H9 (cell line): ENCODE results near the gene C9orf72. TPM values are rescaled to one million over a fixed set of nuclear protein-coding genes. Genes with fewer than 3 reads are reported as not detected.

ENCODE experiments used
- DNase-seq: peaks from one replicate; pipeline ENCODE4 v3.0.0-alpha.2; 2017
- H2AFZ ChIP-seq: one replicate; pipeline ENCODE4 v1.6.1; 2013; ENCODE audit warnings: mild to moderate bottlenecking, low read length, control low read depth, moderate library complexity
- H2AK5ac ChIP-seq: 2 replicates; pipeline ENCODE4 v1.6.1; 2013; ENCODE audit warnings: low read length, control low read depth, mixed read lengths; ENCODE audit not compliant: insufficient read length
- H2BK120ac ChIP-seq: one replicate; pipeline ENCODE4 v1.6.1; 2013; ENCODE audit warnings: low read depth, mild to moderate bottlenecking, low read length, control low read depth, inconsistent platforms; ENCODE audit not compliant: poor library complexity, severe bottlenecking
- H2BK12ac ChIP-seq: 2 replicates; pipeline ENCODE4 v1.6.1; 2013; ENCODE audit warnings: low read length, control low read depth, mixed read lengths, low read depth; ENCODE audit not compliant: insufficient read length
- H2BK15ac ChIP-seq: 2 replicates; pipeline ENCODE4 v1.6.1; 2013; ENCODE audit warnings: low read depth, low read length, control low read depth
- H2BK20ac ChIP-seq: one replicate; pipeline ENCODE4 v1.6.1; 2013; ENCODE audit warnings: low read depth, mild to moderate bottlenecking, low read length, control low read depth, inconsistent platforms; ENCODE audit not compliant: poor library complexity, severe bottlenecking
- H2BK5ac ChIP-seq: 2 replicates; pipeline ENCODE4 v1.6.1; 2013; ENCODE audit warnings: low read length, control low read depth, mixed read lengths; ENCODE audit not compliant: insufficient read length
- H3K14ac ChIP-seq: 2 replicates; pipeline ENCODE4 v1.6.1; 2013; ENCODE audit warnings: low read length, control low read depth; ENCODE audit not compliant: insufficient read depth
- H3K18ac ChIP-seq: 2 replicates; pipeline ENCODE4 v1.6.1; 2013; ENCODE audit warnings: low read depth, mild to moderate bottlenecking, mixed read lengths, low read length, control low read depth; ENCODE audit not compliant: insufficient read length
- H3K23ac ChIP-seq: 2 replicates; pipeline ENCODE4 v1.6.1; 2013; ENCODE audit warnings: low read length, control low read depth, mixed read lengths, low read depth; ENCODE audit not compliant: insufficient read length
- H3K23me2 ChIP-seq: 2 replicates; pipeline ENCODE4 v1.6.1; 2013; ENCODE audit warnings: low read depth, mild to moderate bottlenecking, mixed read lengths, low read length, control low read depth; ENCODE audit not compliant: insufficient read length, poor library complexity, severe bottlenecking
- H3K27ac ChIP-seq: 2 replicates; pipeline ENCODE4 v1.5.1; 2013; ENCODE audit warnings: low read length, control low read depth, mixed read lengths, low read depth; ENCODE audit not compliant: insufficient read length
- H3K27me3 ChIP-seq: 2 replicates; pipeline ENCODE4 v1.6.1; 2013; ENCODE audit warnings: low read length, control low read depth, inconsistent platforms; ENCODE audit not compliant: insufficient read depth
- H3K4ac ChIP-seq: 2 replicates; pipeline ENCODE4 v1.6.1; 2013; ENCODE audit warnings: low read depth, mild to moderate bottlenecking, control low read depth, inconsistent platforms, low read length, moderate library complexity
- H3K4me1 ChIP-seq: 2 replicates; pipeline ENCODE4 v1.6.1; 2013; ENCODE audit warnings: low read length, control low read depth, inconsistent platforms; ENCODE audit not compliant: insufficient read depth
- H3K4me2 ChIP-seq: 2 replicates; pipeline ENCODE4 v1.6.1; 2013; ENCODE audit warnings: low read length, control low read depth, mixed read lengths; ENCODE audit not compliant: insufficient read length, insufficient read depth
- H3K56ac ChIP-seq: 2 replicates; pipeline ENCODE4 v1.6.1; 2013; ENCODE audit warnings: low read depth, mild to moderate bottlenecking, mixed read lengths, low read length, control low read depth; ENCODE audit not compliant: insufficient read length
- H3K79me1 ChIP-seq: 2 replicates; pipeline ENCODE4 v1.6.1; 2013; ENCODE audit warnings: low read depth, mild to moderate bottlenecking, moderate library complexity, low read length, control low read depth, inconsistent platforms; ENCODE audit not compliant: insufficient read depth, poor library complexity, severe bottlenecking
- H3K79me2 ChIP-seq: 2 replicates; pipeline ENCODE4 v1.6.1; 2013; ENCODE audit warnings: low read length, control low read depth, inconsistent platforms; ENCODE audit not compliant: insufficient read depth
- H3K9ac ChIP-seq: 2 replicates; pipeline ENCODE4 v1.6.1; 2013; ENCODE audit warnings: low read length, control low read depth, mixed read lengths; ENCODE audit not compliant: insufficient read length; ENCODE audit errors: extremely low read depth
- H3K9me3 ChIP-seq: one replicate; pipeline ENCODE4 v1.6.1; 2013; ENCODE audit warnings: low read depth, low read length, inconsistent platforms; ENCODE audit not compliant: control insufficient read depth
- H3T11ph ChIP-seq: one replicate; pipeline ENCODE4 v1.6.1; 2013; ENCODE audit warnings: mild to moderate bottlenecking, low read length, control low read depth, inconsistent platforms
- H4K20me1 ChIP-seq: one replicate; pipeline ENCODE4 v1.6.1; 2013; ENCODE audit not compliant: control insufficient read depth, insufficient read length, insufficient read depth
- H4K5ac ChIP-seq: 2 replicates; pipeline ENCODE4 v1.6.1; 2013; ENCODE audit warnings: low read depth, mild to moderate bottlenecking, mixed read lengths, low read length, control low read depth; ENCODE audit not compliant: insufficient read length
- H4K8ac ChIP-seq: replicated peaks from 2 replicates; pipeline ENCODE4 v1.6.1; 2013; ENCODE audit warnings: low read length, control low read depth, mixed read lengths, low read depth; ENCODE audit not compliant: insufficient read length
- H4K91ac ChIP-seq: 2 replicates; pipeline ENCODE4 v1.6.1; 2013; ENCODE audit warnings: low read depth, mild to moderate bottlenecking, moderate library complexity, mixed read lengths, low read length, control low read depth; ENCODE audit not compliant: insufficient read length
- H3K27ac Mint-ChIP-seq, 3 experiments: 2 replicates in 2 of 3; 3 replicates in 1 of 3; pipeline ENCODE4 v1.8.0; 2020 to 2021; ENCODE audit warnings: mixed read lengths in 3 of 3, mild to moderate bottlenecking in 1 of 3, moderate library complexity in 1 of 3
- H3K27me3 Mint-ChIP-seq: 2 replicates; pipeline ENCODE4 v1.8.0; 2021; ENCODE audit warnings: low read depth, mild to moderate bottlenecking, moderate library complexity, mixed read lengths
- H3K36me3 Mint-ChIP-seq, 3 experiments: 2 replicates in 2 of 3; 3 replicates in 1 of 3; pipeline ENCODE4 v1.8.0; 2020 to 2021; ENCODE audit warnings: low read depth in 3 of 3, mixed read lengths in 3 of 3; ENCODE audit not compliant: insufficient read depth in 1 of 3
- H3K4me1 Mint-ChIP-seq, 2 experiments: 2 replicates each; pipeline ENCODE4 v1.8.0; 2020; ENCODE audit warnings: mixed read lengths in 2 of 2
- H3K4me3 Mint-ChIP-seq, 2 experiments: 2 replicates in 1 of 2; 3 replicates in 1 of 2; pipeline ENCODE4 v1.8.0; 2020 to 2021; ENCODE audit warnings: mild to moderate bottlenecking in 2 of 2, mixed read lengths in 2 of 2, moderate library complexity in 1 of 2
- H3K9me3 Mint-ChIP-seq, 2 experiments: 2 replicates in 1 of 2; 3 replicates in 1 of 2; pipeline ENCODE4 v1.8.0; 2020; ENCODE audit warnings: mild to moderate bottlenecking in 2 of 2, mixed read lengths in 2 of 2, moderate library complexity in 1 of 2
- CTCF ChIP-seq: fragments of 200-600 bp; sonication (generic); conservative IDR thresholded peaks from 3 replicates; pipeline ENCODE4 v1.8.0; 2021; ENCODE audit warnings: antibody characterized with exemption, mild to moderate bottlenecking
- WGBS: extraction: QIAGEN DNeasy Blood & Tissue Kit; methylation state at CpG from one replicate; pipeline ENCODE4 v1.1.7; 2013; ENCODE audit warnings: missing lambda C conversion rate, low lambda C conversion rate, mixed read lengths; ENCODE audit not compliant: insufficient read length; ENCODE audit errors: extremely low coverage; 5-methylcytosine and 5-hydroxymethylcytosine counted together
- total RNA-seq: library from RNA; stranded (reverse); gene quantifications from 2 replicates; pipeline ENCODE4 v1.2.1, GENCODE V29; 2021

Gene C9orf72
- total RNA-seq, 1 experiment from 2014 or later: 17.0 TPM

DNA sequence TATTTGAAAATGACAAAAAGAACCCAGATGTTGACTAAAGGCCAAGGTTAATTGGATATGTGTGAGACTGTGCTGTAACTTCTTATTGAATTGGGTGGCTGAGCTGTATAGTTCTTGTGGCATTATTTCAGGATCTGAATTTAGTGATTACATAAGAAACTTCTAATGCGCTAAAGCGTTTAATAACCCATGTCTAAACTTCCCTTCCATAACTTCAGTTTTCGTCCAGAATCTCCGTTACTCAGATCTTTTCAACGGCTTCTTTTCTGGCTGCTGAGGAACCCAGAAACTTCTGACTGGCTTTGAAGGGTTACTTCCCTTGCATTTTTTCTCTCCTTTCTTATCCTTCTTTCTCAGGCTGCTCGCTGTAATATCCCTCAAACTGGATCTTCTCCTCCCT lies 28.1 kb upstream of the C9orf72 start:
- Histone ChIP-seq H3K4me2 (no peak overlapping the region), H2BK20ac (no peak overlapping the region), H2BK5ac (no peak overlapping the region), H2BK12ac (no peak overlapping the region), H2BK120ac (no peak overlapping the region), H4K20me1 (no peaks in the 10 kb centered on the region), H3K27me3 (no peaks in the 10 kb centered on the region), H3K79me2 (no peaks in the 10 kb centered on the region), H3K14ac (no peak overlapping the region), H3K79me1 (no peaks in the 10 kb centered on the region), H4K91ac (no peak overlapping the region), H2BK15ac (no peak overlapping the region), H3K4ac (no peak overlapping the region), H2AFZ (no peak overlapping the region), H3K27ac (no peak overlapping the region), H4K8ac (no peak overlapping the region), H3K56ac (no peak overlapping the region), H3T11ph (no peak overlapping the region), H3K4me1 (peaks cover 3% of the 10 kb centered on the region; the same call in 1 of the 2 replicates), H3K18ac (no peak overlapping the region), H4K5ac (no peak overlapping the region), H3K23ac (no peak overlapping the region), H3K9me3 (no peaks in the 10 kb centered on the region), H3K23me2 (no peaks in the 10 kb centered on the region), H2AK5ac (no peak overlapping the region), H3K9ac (no peak overlapping the region)
- Mint-ChIP-seq H3K9me3 (no peaks in the 10 kb centered on the region), H3K27ac (no peak overlapping the region), H3K4me1 (peaks cover 8% of the 10 kb centered on the region in 2 experiments), H3K27me3 (no peaks in the 10 kb centered on the region), H3K36me3 (no peaks in the 10 kb centered on the region), H3K4me3 (no peak overlapping the region)
- no peak for DNase-seq
- no CpG with 5 or more reads among the region's 6 CpGs for WGBS
- TF ChIP-seq CTCF: no peak
